Neural cell (in vitro differentiated cells): ENCODE results near the gene SGF29.

Source experiments
- EP300 ChIP-seq: fragments of 450-650 bp; conservative IDR thresholded peaks from 2 replicates; pipeline ENCODE4 v1.6.1; 2014; ENCODE audit warnings: antibody characterized with exemption, mild to moderate bottlenecking, moderate library complexity; ENCODE audit not compliant: poor library complexity, severe bottlenecking
- EZH2 ChIP-seq: fragments of 200-600, 300-800 bp; shearing (Covaris generic), sonication (generic); IDR thresholded peaks from 2 replicates; pipeline ENCODE4 v1.6.1; 2014; ENCODE audit warnings: antibody characterized with exemption, low read length, borderline replicate concordance, mild to moderate bottlenecking; ENCODE audit not compliant: insufficient read depth, poor library complexity, severe bottlenecking
- SMC3 ChIP-seq: fragments of 450-650 bp; conservative IDR thresholded peaks from 2 replicates; pipeline ENCODE4 v1.6.1; 2014; ENCODE audit warnings: antibody characterized with exemption, mild to moderate bottlenecking, moderate library complexity; ENCODE audit not compliant: poor library complexity
- TF ChIP-seq, protein P1 (sequence below): fragments of 450-650 bp; IDR thresholded peaks from 2 replicates; pipeline ENCODE4 v1.5.1; 2014; ENCODE audit warnings: antibody characterized with exemption, mild to moderate bottlenecking, moderate library complexity; ENCODE audit not compliant: poor library complexity, severe bottlenecking

DNA sequence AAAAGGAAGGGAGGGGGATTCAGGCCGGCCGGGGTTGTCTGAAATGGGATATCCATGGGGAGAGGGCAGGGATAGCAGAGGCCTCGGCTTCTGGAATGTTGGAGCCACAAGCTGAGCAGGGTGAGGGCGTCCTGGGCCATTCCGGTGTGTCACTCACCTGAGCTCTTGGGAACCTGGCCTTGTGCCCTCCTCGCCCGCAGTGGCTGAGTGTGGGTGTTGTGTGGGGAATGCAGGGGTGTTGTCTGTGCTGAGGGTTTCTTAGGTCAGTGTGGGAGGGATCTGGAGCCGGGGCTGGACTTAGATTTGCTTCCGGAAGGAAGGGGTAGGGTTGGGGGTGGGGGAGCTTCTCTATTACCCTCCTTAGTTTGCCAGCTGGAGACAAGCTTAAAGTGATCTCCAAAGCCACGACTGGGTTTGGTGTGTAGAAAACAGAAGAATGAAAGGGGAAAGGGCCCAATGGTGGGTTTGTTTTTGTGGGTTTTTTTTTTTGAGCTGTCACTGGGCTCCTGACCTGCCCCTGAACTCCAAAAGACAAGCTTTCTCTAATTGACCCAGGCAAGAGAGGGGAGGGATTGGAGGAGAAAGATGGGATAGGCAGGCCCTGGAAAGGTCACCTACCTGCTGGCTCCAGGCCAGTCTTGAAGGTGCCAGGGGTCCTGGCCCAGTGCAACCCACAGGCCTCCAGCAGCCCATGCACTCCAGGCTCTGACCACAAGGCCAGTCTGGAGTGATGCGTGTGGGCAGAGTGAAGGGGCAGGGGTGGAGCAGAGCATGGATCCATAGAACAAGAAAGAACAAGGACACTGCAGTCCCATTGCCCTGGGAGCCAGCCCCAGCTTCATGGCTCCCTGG, 43.3 kb downstream of the SGF29 start, which contains the start of gene SULT1A2:
- TF ChIP-seq, protein P1, sequence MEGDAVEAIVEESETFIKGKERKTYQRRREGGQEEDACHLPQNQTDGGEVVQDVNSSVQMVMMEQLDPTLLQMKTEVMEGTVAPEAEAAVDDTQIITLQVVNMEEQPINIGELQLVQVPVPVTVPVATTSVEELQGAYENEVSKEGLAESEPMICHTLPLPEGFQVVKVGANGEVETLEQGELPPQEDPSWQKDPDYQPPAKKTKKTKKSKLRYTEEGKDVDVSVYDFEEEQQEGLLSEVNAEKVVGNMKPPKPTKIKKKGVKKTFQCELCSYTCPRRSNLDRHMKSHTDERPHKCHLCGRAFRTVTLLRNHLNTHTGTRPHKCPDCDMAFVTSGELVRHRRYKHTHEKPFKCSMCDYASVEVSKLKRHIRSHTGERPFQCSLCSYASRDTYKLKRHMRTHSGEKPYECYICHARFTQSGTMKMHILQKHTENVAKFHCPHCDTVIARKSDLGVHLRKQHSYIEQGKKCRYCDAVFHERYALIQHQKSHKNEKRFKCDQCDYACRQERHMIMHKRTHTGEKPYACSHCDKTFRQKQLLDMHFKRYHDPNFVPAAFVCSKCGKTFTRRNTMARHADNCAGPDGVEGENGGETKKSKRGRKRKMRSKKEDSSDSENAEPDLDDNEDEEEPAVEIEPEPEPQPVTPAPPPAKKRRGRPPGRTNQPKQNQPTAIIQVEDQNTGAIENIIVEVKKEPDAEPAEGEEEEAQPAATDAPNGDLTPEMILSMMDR: no peak
- TF ChIP-seq EZH2: no peak
- no peak for TF ChIP-seq EP300
- no peak for TF ChIP-seq SMC3
